Gastroesophageal sphincter (tissue), 4 donors: Measurements from ENCODE around the gene NBAS. TPM values are rescaled to one million over a fixed set of nuclear protein-coding genes. Genes with fewer than 3 reads are reported as not detected.

ENCODE experiments used
- ATAC-seq: fragments of 150-250 bp; one replicate; pipeline ENCODE4 v1.9.1; 2016; ENCODE audit warnings: mild to moderate bottlenecking, moderate library complexity
- H3K27ac ChIP-seq, 4 donors: fragments of 200-600 bp; sonication (generic) in 3 of 4; 1 replicate in 3 of 4; 2 replicates in 1 of 4; pipeline ENCODE4 v1.5.1; 2016 to 2019
- H3K27me3 ChIP-seq: fragments of 200-600 bp; sonication (generic); one replicate; pipeline ENCODE4 v1.5.1; 2019
- H3K36me3 ChIP-seq, 2 donors: fragments of 200-600 bp; sonication (generic); one replicate each; pipeline ENCODE4 v1.5.1; 2019; ENCODE audit warnings: control low read depth in 1 of 2
- H3K4me1 ChIP-seq, 3 donors: fragments of 200-600 bp; sonication (generic); 1 replicate in 2 of 3; 2 replicates in 1 of 3; pipeline ENCODE4 v1.5.1; 2016 to 2019; ENCODE audit warnings: control low read depth in 2 of 3
- H3K4me3 ChIP-seq, 2 donors: fragments of 200-600 bp; sonication (generic); one replicate each; pipeline ENCODE4 v1.5.1; 2019; ENCODE audit warnings: mild to moderate bottlenecking in 1 of 2, moderate library complexity in 1 of 2
- H3K9me3 ChIP-seq, 3 donors: fragments of 200-600 bp; sonication (generic); one replicate each; pipeline ENCODE4 v1.5.1; 2017 to 2019; ENCODE audit warnings: control low read depth in 2 of 3
- EP300 ChIP-seq: sonication (generic); formaldehyde crosslinking; IDR thresholded peaks from one replicate; pipeline ENCODE4 v1.6.1; 2017; ENCODE audit warnings: antibody characterized with exemption, mild to moderate bottlenecking
- POLR2A ChIP-seq, 2 donors: fragments of 450-650 bp; IDR thresholded peaks; one replicate each; pipeline ENCODE4 v1.6.1; 2017; ENCODE audit warnings: antibody characterized with exemption in 2 of 2, mild to moderate bottlenecking in 2 of 2, moderate library complexity in 1 of 2
- POLR2AphosphoS5 ChIP-seq: sonication (generic); formaldehyde crosslinking; IDR thresholded peaks from one replicate; pipeline ENCODE4 v1.6.1; 2017; ENCODE audit warnings: antibody characterized with exemption
- WGBS, 2 donors: methylation state at CpG; one replicate each; pipeline ENCODE4 v1.1.5; 2018; ENCODE audit warnings: low coverage in 1 of 2; 5-methylcytosine and 5-hydroxymethylcytosine counted together
- total RNA-seq, 4 donors: library from RNA; depleted of rRNA; stranded (reverse); fragments of >200 nt; gene quantifications; one replicate each; pipeline ENCODE4 v1.1.0, GENCODE V29; 2016
- TF ChIP-seq, protein P1 (sequence below), 4 experiments: fragments of 200-600 bp in 2 of 4; fragments of 450-650 bp in 2 of 4; sonication (generic) in 1 of 4; IDR thresholded peaks; one replicate each; pipeline ENCODE4 v1.5.1; 2017 to 2019; ENCODE audit warnings: antibody characterized with exemption in 4 of 4, mild to moderate bottlenecking in 2 of 4, moderate library complexity in 2 of 4

NBAS gene
- total RNA-seq, 4 donors from 2014 or later = 34.9 to 50.9 (median 40.4) TPM

DNA sequence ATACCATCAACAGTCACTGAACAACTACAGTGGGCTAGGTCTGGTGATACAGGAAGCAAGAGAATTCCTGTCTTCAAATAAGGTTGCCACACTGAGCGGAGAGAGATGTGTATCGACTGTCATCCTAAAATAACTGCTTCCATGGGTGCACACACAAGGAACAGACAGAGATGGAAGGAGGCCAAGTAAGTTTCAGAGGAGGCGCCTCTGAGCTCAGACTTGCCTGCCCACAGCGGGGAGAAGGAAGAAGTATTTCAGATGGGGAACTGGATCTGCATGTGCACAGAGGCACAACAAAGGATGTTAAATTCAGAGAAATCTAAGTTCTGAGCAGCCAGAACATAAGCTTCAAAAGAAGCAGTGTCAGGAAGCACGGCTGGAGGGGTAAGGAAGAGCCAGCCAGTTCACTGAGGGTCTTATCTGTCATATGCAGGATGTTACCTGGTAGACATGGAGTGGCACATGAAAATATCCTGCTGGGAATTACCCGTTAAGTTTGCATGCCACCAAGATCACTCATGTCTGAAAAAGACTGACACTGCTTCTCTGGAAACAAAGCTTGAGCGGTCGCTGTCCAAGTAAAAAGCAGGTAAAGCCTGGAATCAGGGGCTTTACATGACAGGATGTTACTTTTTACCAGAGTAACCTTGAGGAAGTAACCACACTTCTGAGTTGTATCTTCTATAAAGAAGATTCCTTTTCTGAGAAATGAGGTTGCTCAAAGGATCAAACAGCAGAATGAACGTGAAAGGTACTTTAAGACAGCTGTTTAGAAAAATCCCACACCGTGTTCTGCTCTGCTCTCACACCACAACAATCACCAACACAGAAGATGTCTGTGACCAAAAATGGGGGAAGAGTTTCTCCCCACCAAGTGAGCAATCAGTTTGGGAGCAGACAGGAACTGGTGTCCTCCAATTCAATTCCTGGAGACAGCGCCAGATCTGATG lies 260.2 kb downstream of the NBAS start:
- Histone ChIP-seq H3K27me3 (no peaks in the 10 kb centered on the region), H3K4me1 (no peaks in the 10 kb centered on the region), H3K36me3 (peaks cover 0 to 83% of the 10 kb centered on the region in 2 donors), H3K4me3 (no peak overlapping the region), H3K9me3 (no peaks in the 10 kb centered on the region), H3K27ac (no peak overlapping the region)
- ATAC-seq = no peak
- no peak for TF ChIP-seq POLR2AphosphoS5
- TF ChIP-seq POLR2A (IDR thresholded peaks at IDR 0.05) = no peak
- TF ChIP-seq EP300 = no peak
- TF ChIP-seq, protein P1, sequence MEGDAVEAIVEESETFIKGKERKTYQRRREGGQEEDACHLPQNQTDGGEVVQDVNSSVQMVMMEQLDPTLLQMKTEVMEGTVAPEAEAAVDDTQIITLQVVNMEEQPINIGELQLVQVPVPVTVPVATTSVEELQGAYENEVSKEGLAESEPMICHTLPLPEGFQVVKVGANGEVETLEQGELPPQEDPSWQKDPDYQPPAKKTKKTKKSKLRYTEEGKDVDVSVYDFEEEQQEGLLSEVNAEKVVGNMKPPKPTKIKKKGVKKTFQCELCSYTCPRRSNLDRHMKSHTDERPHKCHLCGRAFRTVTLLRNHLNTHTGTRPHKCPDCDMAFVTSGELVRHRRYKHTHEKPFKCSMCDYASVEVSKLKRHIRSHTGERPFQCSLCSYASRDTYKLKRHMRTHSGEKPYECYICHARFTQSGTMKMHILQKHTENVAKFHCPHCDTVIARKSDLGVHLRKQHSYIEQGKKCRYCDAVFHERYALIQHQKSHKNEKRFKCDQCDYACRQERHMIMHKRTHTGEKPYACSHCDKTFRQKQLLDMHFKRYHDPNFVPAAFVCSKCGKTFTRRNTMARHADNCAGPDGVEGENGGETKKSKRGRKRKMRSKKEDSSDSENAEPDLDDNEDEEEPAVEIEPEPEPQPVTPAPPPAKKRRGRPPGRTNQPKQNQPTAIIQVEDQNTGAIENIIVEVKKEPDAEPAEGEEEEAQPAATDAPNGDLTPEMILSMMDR (IDR thresholded peaks at IDR 0.05) = no peak
- WGBS, 2 donors = 79 to 85% methylated on average over 11 of the region's 11 CpGs

DNA sequence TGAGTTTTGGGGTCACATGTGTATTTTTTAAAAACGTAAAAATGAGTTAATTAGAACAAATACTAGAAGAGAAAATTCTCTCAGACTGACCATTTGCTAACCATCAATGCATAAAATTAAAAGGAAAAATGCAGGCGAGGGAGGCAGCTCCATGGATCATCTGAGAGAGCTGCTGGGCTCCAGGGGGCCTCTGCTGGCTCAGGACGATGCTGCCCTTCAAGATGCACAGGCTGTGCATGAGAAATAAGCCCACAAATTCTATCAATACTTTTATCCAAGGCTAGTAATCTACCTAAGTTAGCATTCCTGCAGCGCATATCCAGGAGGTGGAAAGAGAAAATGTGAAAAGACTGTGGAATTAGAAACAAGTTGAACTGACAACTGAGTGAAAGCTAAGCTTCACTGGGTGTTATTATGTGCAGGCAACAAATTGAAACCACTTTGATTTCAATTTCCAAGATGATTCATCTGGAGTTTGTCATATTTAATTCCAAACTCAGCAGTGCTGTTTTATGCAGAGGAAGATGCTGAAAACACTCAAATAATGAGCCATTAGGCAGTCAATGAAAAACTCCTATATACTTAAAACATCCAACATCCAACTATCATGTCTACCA lies 261.1 kb downstream of the NBAS start:
- 77 to 95% methylated on average over 2 to 4 of the region's 4 CpGs for WGBS, 2 donors
- peaks cover 0 to 83% of the 10 kb centered on the region in 2 donors for H3K36me3 ChIP-seq
- H3K4me3 ChIP-seq = no peak overlapping the region
- ATAC-seq = no peak
- H3K27ac ChIP-seq = no peak overlapping the region
- no peaks in the 10 kb centered on the region for H3K27me3 ChIP-seq
- no peaks in the 10 kb centered on the region for H3K4me1 ChIP-seq
- no peaks in the 10 kb centered on the region for H3K9me3 ChIP-seq
- TF ChIP-seq POLR2AphosphoS5 = no peak

DNA sequence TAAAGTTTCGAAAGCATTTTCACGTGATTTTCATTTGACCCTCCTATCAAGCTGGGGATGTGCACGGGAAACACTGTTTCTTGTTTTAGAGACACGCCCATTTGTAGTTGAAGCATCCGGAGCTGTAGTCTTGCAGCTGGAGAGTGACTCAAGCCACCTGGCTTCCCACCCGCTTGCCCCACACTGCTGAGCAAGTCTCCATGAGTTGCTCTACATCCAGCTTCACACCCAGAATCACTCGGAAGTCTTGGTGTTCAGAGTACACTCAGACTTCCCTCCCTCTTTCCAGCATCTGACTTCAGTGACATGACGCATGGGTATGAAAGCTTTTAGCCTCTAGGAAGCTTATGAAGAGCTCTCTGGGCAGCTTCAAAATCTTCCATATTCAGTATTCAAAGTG lies 262.4 kb downstream of the NBAS start:
- Histone ChIP-seq H3K4me1 (no peaks in the 10 kb centered on the region), H3K27me3 (no peaks in the 10 kb centered on the region), H3K27ac (no peak overlapping the region), H3K9me3 (no peaks in the 10 kb centered on the region), H3K36me3 (peaks cover 0 to 72% of the 10 kb centered on the region in 2 donors), H3K4me3 (no peak overlapping the region)
- WGBS, 2 donors = 70 to 81% methylated on average over 5 to 7 of the region's 8 CpGs
- peak; percentile 91 for ATAC-seq
- TF ChIP-seq, protein P1 (IDR thresholded peaks at IDR 0.05) = no peak
- no peak for TF ChIP-seq POLR2A (IDR thresholded peaks at IDR 0.05)
- TF ChIP-seq EP300 = no peak
- no peak for TF ChIP-seq POLR2AphosphoS5

DNA sequence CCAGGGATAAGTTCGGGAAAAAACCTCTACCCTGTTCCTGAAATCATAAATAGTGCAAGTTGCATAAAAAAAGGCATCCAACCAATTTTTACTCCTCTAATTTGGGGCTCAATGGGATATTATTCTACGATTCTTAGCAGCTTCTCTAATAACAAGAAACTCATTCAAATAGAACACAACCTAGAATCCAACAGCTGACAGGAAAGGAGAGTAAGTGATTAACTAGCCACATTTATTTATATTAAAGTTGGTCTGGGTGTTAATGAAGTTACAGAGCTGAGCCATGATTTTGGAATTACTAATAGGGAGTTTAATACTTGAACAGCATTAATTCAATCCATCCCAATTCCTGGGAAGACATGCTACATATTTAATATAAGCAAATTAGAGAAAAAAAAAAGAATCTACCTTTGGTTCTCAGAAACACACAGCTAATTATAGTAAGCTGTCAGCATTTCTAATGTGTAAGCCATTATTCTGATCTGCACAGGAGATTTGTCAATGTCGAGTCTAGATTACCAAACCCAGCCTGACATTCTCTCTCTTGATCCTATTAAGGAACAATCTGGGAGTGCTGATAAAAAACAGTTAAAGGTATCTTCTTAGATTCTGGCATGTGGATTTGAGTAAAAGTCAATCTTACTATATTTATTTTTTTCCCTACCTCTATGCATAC lies 267.7 kb downstream of the NBAS start:
- 75 to 87% methylated on average over 3 of the region's 3 CpGs for WGBS, 2 donors
- no peaks in the 10 kb centered on the region for H3K4me1 ChIP-seq
- H3K4me3 ChIP-seq = no peak overlapping the region
- peaks cover 0 to 62% of the 10 kb centered on the region in 2 donors for H3K36me3 ChIP-seq
- ATAC-seq = no peak
- H3K9me3 ChIP-seq = no peaks in the 10 kb centered on the region
- H3K27me3 ChIP-seq = no peaks in the 10 kb centered on the region
- no peak for TF ChIP-seq POLR2AphosphoS5
- TF ChIP-seq POLR2A (IDR thresholded peaks at IDR 0.05) = no peak
- TF ChIP-seq, protein P1 (IDR thresholded peaks at IDR 0.05) = no peak
- TF ChIP-seq EP300 = no peak
- H3K27ac ChIP-seq = no peak overlapping the region

DNA sequence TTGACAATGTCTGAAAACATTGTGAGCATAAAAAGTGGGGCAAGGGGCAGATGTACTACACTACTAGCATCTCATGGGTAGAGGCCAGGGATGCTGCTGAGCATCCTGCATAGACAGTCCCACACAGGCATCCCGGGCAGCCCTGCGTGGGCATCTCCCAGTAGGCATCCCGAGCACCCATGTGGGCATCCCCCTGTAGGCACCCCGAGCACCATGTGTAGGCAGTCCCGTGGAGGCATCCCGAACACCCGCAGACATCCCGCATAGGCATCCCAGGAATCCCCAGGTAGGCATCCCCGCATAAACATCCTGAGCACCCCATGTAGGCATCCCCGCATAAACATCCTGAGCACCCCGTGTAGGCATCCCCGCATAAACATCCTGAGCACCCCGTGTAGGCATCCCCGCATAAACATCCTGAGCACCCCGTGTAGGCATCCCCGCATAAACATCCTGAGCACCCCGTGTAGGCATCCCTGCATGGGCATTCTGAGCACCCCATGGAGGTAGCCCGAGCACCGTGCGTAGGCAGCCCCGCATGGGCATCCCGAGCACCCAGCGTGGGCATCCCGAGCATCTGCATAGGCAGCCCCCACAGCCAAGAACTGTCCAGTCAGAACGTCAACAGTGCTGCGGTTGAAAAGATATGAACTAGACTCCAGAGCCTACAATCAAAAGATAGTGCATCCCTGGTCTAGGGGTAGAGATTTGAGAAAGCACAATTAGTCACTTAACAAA lies 273.5 kb downstream of the NBAS start:
- ATAC-seq = no peak
- Histone ChIP-seq H3K27ac (no peak overlapping the region), H3K4me1 (no peaks in the 10 kb centered on the region), H3K9me3 (no peaks in the 10 kb centered on the region), H3K4me3 (no peak overlapping the region), H3K36me3 (peaks cover 0 to 81% of the 10 kb centered on the region in 2 donors), H3K27me3 (no peaks in the 10 kb centered on the region)
- WGBS, 2 donors = 93 to 98% methylated on average over 5 to 6 of the region's 26 CpGs
- TF ChIP-seq, protein P1 (IDR thresholded peaks at IDR 0.05) = no peak
- TF ChIP-seq POLR2A (IDR thresholded peaks at IDR 0.05) = no peak
- TF ChIP-seq POLR2AphosphoS5 = no peak
- no peak for TF ChIP-seq EP300
